Activated naive CD8-positive, alpha-beta T cell (primary cell): Measurements from ENCODE around the gene DRC3.

Source experiments
- H3K27ac Mint-ChIP-seq: one replicate; pipeline ENCODE4 v1.8.0; 2021; ENCODE audit warnings: mixed read lengths
- H3K27me3 Mint-ChIP-seq: one replicate; pipeline ENCODE4 v1.8.0; 2021; ENCODE audit warnings: mixed read lengths
- H3K36me3 Mint-ChIP-seq: one replicate; pipeline ENCODE4 v1.8.0; 2021; ENCODE audit warnings: mixed read lengths
- H3K4me1 Mint-ChIP-seq: one replicate; pipeline ENCODE4 v1.8.0; 2021; ENCODE audit warnings: low read depth, mixed read lengths
- H3K4me3 Mint-ChIP-seq: one replicate; pipeline ENCODE4 v1.8.0; 2021; ENCODE audit warnings: mild to moderate bottlenecking, mixed read lengths
- H3K9me3 Mint-ChIP-seq: one replicate; pipeline ENCODE4 v1.8.0; 2021; ENCODE audit warnings: low read depth, mixed read lengths

DRC3 gene

DNA sequence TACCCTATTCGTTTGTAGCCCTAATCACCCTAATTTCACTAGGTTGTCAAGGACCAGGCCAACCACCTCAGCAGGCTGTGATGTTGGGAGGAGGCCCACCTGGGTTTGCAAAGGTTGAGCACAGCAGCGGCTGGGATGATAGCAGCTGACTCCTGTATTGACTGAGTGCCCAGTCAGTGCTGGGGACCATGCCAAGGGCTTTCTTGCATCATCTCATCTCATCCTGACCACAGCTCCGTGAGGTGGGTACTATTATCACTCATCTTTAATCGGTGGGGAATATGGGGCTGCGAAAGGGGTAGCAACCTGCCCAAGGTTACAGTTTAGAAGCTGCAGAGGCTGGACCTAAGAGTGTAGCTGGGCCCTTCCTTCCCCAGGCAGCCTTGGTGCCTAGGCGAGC, 54.6 kb downstream of the DRC3 start:
- Mint-ChIP-seq H3K36me3 (peaks cover 6% of the 10 kb centered on the region), H3K27ac (no peak overlapping the region), H3K27me3 (no peaks in the 10 kb centered on the region), H3K9me3 (no peaks in the 10 kb centered on the region), H3K4me3 (no peak overlapping the region), H3K4me1 (peaks cover 17% of the 10 kb centered on the region)

DNA sequence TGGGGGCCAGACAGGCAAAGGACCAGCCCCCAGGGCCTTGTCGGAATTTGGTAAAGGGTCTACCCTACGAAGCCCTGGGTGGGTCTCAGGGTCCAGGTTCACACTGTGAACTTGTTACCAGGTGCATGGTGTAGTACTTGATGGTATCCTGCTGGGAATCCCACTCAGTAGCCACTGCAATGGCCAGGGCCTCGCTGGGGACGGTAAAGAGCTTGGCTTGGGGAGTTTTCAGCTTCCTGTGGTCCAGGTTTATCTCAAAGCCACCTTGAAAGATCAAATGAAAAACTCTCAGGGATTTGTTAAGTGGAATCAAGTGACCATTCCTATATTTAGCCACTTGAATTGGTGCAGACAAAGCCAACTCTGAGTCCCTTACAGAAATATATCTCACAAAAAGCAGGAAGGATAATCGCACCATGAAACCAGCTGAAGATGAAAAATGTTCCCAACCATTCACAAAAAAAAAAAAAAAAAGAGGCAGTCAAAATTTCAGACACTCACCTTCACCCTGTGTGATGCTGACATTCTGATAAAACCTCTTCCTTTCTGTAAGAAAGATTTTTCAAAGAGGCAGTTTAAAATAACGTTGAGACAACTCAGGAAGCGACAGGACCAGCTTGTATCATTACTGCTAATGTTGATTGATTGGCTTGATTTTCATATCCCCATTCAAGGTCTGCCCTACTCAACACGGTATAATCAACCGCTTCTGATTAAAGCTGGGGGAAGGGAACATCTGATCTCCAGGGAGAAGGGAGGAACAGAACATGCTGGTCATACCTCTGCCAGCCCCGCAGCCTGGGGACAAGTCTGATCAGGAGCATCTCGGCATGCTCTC, 55.7 kb downstream of the DRC3 start:
- Mint-ChIP-seq H3K36me3 (peaks cover 6% of the 10 kb centered on the region), H3K27me3 (no peaks in the 10 kb centered on the region), H3K4me3 (no peak overlapping the region), H3K4me1 (peaks cover 24% of the 10 kb centered on the region), H3K27ac (no peak overlapping the region), H3K9me3 (no peaks in the 10 kb centered on the region)

DNA sequence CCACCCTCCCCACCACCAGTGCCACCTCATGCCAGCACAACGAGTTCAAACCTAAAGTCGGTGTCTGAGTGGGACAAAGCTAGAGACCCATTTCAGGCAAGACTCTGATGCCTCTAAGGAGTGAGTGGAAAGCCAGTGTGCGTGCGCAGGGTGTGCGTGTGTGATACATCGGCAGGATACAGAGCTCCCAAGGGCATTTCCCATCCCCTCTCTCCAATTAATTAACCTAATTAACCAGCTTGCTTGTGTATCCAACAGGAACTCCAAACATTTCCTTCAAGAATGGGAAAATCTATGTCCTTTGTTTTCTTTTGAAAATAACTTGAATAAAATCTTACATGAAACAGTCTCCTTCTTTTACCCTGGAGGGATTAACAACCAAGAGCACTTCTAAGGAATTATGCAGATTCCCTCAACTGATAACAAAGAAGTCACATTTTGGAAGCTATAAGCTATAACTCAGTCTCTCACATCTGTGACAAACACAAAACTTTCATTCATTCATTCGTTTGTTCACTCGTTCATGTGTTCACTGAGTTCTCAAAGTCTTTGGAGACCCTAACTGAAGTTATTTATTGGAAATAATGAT, 56.4 kb downstream of the DRC3 start:
- Mint-ChIP-seq H3K4me1 (peaks cover 28% of the 10 kb centered on the region), H3K27ac (no peak overlapping the region), H3K27me3 (no peaks in the 10 kb centered on the region), H3K9me3 (no peaks in the 10 kb centered on the region), H3K36me3 (peaks cover 6% of the 10 kb centered on the region), H3K4me3 (no peak overlapping the region)

DNA sequence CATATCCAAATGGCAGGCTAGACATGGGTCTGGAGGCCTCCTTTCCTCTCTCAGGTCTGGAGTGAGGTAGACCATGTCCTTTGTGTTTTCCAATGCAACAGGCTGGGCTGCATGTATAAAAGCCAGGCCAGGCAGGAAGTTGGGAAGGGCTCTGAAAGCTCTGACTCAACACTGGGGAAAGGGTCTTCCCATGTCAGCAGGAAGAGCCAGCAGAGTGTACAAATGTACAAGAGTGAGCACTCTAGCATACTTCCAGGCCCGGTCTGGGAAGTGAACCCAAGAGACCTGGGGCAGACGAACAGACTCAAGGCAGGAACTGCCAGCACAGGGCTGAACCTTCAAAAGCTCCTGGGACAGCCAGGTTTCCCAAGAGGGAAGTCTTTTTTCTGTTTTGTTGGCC, 59.3 kb downstream of the DRC3 start:
- H3K27ac Mint-ChIP-seq: no peak overlapping the region
- peaks cover 16% of the 10 kb centered on the region for H3K4me1 Mint-ChIP-seq
- peaks cover 3% of the 10 kb centered on the region for H3K36me3 Mint-ChIP-seq
- H3K4me3 Mint-ChIP-seq: no peak overlapping the region
- no peaks in the 10 kb centered on the region for H3K9me3 Mint-ChIP-seq
- H3K27me3 Mint-ChIP-seq: no peaks in the 10 kb centered on the region

DNA sequence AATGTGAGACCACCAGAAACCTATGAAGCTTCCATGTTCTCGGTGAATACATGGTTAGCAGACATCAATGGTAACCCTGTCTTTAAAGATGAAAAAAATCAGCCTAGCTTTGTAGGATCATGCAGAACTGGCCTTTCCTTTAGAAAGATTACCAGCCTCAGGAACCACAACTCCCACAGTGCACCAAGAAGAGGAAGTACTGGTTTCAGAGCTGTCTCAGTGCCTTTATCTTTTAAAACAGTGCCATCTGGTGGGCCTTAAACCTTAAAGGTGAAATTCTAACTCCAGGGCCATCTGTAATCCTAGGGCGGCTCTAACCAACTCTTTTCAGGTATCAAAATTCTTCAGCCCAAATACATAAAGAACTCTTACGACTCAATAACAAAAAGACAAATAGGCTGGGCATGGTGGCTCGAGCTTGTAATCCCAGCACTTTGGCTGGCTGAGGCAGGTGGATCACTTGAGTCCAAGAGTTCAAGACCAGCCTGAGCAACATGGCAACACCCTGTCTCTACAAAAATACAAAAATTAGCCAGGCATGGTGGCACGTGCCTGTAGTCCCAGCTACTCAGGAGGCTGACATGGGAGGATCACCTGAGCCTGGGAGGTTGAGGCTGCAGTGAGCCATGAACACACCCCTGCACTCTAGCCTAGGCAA, 60.9 kb downstream of the DRC3 start:
- H3K4me3 Mint-ChIP-seq: no peak overlapping the region
- no peaks in the 10 kb centered on the region for H3K36me3 Mint-ChIP-seq
- H3K27ac Mint-ChIP-seq: peak overlapping the region; percentile 61
- H3K4me1 Mint-ChIP-seq: peaks cover 30% of the 10 kb centered on the region
- no peaks in the 10 kb centered on the region for H3K27me3 Mint-ChIP-seq
- H3K9me3 Mint-ChIP-seq: no peaks in the 10 kb centered on the region

DNA sequence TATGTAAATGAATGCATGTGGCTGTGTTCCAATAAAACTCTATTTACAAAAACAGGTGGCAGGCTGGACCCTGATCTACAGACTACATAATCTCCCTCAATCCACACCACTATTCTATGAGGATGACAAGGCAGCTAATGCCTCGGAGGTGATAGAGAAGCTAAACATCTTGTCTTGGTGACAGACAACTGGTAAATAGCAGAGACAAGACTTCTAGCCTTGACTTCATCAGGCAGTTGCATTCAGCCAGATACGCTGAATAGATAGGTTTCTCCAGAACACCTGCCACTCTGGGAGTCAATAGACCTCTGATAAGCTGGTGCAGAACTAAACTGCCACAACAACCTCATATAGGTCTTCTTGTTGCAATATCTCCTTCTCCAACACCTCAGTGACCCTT, 63.0 kb downstream of the DRC3 start:
- no peaks in the 10 kb centered on the region for H3K27me3 Mint-ChIP-seq
- no peak overlapping the region for H3K4me3 Mint-ChIP-seq
- H3K27ac Mint-ChIP-seq: no peak overlapping the region
- H3K36me3 Mint-ChIP-seq: no peaks in the 10 kb centered on the region
- H3K9me3 Mint-ChIP-seq: no peaks in the 10 kb centered on the region
- H3K4me1 Mint-ChIP-seq: peaks cover 39% of the 10 kb centered on the region

DNA sequence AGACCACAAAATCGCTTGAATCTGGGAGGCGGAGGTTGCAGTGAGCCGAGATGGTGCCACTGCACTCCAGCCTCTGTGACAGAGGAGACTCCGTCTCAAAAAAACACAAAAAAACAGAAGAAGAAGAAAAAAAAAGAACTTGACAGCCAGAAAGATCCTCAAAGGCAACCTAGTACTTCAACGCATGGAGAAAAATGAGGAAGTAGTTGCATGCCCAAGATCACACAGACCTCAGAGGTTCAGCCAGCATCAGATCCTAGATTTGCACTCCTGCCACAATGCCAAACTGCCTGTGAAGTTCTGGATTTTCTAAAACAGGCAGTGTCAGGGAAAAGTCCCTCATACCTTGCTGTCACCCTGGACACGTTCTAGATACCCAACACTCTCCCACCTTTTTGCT, 64.8 kb downstream of the DRC3 start:
- H3K4me1 Mint-ChIP-seq: peaks cover 55% of the 10 kb centered on the region
- H3K36me3 Mint-ChIP-seq: no peaks in the 10 kb centered on the region
- no peaks in the 10 kb centered on the region for H3K27me3 Mint-ChIP-seq
- peak overlapping the region; percentile 97 for H3K4me3 Mint-ChIP-seq
- no peaks in the 10 kb centered on the region for H3K9me3 Mint-ChIP-seq
- peak overlapping the region; percentile 95 for H3K27ac Mint-ChIP-seq

DNA sequence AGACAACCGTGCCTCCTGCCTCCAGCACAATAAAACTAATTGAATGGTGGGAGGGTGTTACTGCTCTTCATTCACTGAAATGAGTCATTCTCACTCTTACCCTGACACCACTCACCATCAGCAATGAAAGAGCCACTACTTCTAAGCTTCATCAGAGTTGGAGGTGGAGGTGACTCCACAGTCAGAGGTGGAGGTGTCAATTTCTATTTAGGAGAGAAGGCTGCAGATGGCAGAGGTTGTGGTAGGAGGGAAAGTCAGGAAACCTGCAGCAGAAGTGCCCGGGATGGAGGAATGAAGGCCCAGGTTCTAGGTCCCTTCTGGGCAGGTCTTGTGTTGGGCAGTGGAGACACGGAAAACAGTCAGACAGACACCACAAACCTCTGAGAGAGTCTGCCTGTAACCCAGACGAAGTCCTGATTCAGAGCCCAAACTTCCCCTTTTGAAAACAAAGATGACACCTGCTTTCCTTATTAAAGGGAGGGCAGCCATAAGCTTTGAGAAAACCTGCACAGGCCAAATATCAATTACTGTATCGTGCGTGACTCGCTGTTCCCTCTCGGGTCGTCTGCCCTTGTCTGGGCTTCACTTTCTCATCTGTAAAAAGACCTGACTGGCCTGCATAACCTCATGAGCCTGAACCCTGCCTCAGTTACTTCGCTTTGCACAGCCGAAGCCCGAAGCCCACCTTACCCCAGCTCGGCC, 65.6 kb downstream of the DRC3 start:
- H3K9me3 Mint-ChIP-seq: no peaks in the 10 kb centered on the region
- no peaks in the 10 kb centered on the region for H3K27me3 Mint-ChIP-seq
- peaks cover 54% of the 10 kb centered on the region for H3K4me1 Mint-ChIP-seq
- H3K4me3 Mint-ChIP-seq: peak overlapping the region; percentile 97
- H3K27ac Mint-ChIP-seq: peak overlapping the region; percentile 95
- no peaks in the 10 kb centered on the region for H3K36me3 Mint-ChIP-seq

DNA sequence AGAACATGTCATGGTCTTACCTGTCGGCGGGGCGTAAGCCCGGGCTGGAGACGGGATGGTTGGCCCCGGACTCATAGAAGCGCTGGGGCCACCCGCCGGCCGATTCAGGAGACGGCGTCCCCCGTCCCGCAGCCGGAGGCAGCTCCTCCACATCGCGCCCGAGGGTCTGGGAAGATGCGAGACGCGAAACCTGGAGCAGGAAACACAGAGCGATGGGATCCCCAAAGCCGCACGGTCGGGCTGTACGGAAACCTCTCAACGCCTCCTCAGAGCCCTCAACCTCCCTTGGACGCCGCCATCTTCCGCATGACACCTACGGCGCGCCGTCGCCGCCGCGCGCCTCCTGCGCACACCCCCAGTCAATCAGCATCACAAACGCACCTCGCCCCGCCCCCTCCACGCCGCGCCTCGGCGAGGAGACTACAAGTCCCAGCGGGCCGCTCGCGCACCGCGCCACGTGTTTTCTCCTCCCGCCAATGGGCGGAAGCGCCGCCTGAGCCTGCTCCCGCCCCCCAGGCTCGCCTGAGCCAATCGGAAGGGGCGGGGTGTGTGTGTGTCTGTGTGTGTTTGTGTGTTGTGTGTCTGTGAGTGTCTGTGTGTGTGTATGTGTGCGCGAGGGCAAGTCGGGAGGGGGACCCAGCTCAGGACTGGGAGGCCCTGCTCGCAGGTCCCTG, 66.3 kb downstream of the DRC3 start, which contains the start of the genes ATPAF2 and GID4:
Gene ATPAF2 (minus strand): TSS at position 308 of the 674 bp plus-strand sequence. CDS start 155 bp downstream, at position 153.
Gene GID4 (plus strand): TSS at position 548 of the 674 bp plus-strand sequence. CDS start 57 bp downstream, at position 605.
- H3K36me3 Mint-ChIP-seq: no peaks in the 10 kb centered on the region
- peak within 1 kb of the TSS; percentile 97 for H3K4me3 Mint-ChIP-seq
- H3K4me1 Mint-ChIP-seq: peaks cover 50% of the 10 kb centered on the region
- H3K27ac Mint-ChIP-seq: peak within 1 kb of the TSS; percentile 95
- no peaks in the 10 kb centered on the region for H3K9me3 Mint-ChIP-seq
- no peaks in the 10 kb centered on the region for H3K27me3 Mint-ChIP-seq

DNA sequence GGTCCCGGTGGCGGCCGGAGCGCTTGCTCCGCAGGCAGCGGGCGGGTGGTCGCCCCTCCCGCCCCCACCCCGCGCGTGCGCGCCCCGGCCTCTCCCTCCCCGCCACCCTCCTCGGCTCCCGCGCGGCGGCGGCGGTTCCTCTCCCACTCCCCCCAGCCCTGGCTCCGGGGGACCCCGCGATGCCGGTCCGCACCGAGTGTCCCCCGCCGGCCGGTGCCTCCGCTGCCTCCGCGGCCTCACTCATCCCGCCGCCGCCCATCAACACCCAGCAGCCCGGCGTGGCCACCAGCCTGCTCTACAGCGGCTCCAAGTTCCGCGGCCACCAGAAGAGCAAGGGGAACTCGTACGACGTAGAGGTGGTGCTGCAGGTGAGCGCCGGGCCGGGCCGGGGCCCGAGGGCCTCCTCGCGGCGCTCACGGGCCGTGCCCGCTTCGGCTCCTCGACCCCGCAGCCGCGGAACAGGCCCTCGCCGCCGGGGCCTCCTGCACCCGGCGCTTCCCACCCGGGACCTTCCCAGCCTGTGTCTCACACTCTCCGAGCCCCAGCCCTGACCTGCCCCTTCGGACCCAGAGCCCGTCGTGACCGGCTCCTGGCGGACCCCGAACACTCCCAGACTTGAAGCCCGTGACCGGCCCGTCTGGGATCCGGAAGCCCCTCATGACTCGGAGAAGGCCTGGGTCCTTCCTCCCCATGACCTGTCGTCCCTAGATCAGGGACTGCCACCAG, 67.0 kb downstream of the DRC3 start:
- H3K4me1 Mint-ChIP-seq: peaks cover 50% of the 10 kb centered on the region
- no peaks in the 10 kb centered on the region for H3K27me3 Mint-ChIP-seq
- peak overlapping the region; percentile 87 for H3K27ac Mint-ChIP-seq
- peaks cover 2% of the 10 kb centered on the region for H3K36me3 Mint-ChIP-seq
- H3K4me3 Mint-ChIP-seq: peak overlapping the region; percentile 97
- no peaks in the 10 kb centered on the region for H3K9me3 Mint-ChIP-seq

DNA sequence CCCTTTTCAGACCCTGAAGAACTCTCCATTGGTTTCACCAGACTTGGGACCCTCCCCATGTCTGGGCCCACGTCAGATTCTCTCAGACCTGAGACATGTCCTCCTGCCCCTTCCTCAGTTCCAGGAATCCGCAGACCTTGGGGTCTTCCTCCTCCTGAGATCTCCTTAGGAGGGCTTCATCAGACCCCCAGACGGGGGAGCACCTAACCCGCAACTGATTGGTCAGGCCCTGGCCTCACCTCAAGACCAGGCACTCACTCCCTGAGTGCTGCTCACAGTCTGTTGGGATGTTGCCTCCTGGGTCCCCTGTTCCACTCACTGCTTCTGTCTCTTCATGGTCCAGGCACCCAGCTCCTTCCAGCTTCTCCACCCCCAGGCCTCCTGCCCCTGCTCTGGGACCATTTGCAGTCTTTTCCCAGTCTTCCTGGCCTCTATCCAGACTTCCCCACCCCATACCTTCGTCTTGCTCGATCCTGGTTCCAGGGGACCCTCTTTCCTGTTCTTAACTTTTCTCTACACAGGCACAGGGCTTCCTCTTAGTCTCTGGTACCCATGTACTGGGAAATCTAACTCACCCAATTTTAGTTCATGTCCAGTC, 67.7 kb downstream of the DRC3 start:
- H3K36me3 Mint-ChIP-seq: peaks cover 3% of the 10 kb centered on the region
- peak overlapping the region; percentile 91 for H3K4me3 Mint-ChIP-seq
- no peaks in the 10 kb centered on the region for H3K27me3 Mint-ChIP-seq
- H3K27ac Mint-ChIP-seq: peak overlapping the region; percentile 87
- H3K4me1 Mint-ChIP-seq: peaks cover 48% of the 10 kb centered on the region
- H3K9me3 Mint-ChIP-seq: no peaks in the 10 kb centered on the region

DNA sequence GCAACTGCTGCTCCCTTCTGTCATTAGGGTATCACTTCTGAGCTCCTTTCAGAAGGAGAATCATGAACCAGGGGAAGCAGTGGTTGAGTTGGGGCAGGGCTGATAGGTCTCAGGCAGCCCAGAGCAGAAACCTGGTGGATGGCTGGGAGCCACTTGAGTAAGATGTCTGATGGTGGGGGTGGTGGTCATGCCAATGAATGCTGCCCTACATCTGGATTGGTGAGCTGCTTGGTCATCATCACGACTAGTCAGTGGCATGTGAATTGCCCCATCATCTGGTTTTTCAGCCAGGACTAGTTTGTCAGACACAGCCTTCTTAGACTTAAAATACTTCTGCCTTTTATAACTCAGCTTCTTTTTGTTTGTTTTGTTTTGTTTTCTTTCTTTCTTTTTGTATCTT, 69.1 kb downstream of the DRC3 start:
- H3K9me3 Mint-ChIP-seq: no peaks in the 10 kb centered on the region
- H3K4me3 Mint-ChIP-seq: peak overlapping the region; percentile 91
- peaks cover 45% of the 10 kb centered on the region for H3K4me1 Mint-ChIP-seq
- peaks cover 3% of the 10 kb centered on the region for H3K36me3 Mint-ChIP-seq
- H3K27me3 Mint-ChIP-seq: no peaks in the 10 kb centered on the region
- peak overlapping the region; percentile 74 for H3K27ac Mint-ChIP-seq

DNA sequence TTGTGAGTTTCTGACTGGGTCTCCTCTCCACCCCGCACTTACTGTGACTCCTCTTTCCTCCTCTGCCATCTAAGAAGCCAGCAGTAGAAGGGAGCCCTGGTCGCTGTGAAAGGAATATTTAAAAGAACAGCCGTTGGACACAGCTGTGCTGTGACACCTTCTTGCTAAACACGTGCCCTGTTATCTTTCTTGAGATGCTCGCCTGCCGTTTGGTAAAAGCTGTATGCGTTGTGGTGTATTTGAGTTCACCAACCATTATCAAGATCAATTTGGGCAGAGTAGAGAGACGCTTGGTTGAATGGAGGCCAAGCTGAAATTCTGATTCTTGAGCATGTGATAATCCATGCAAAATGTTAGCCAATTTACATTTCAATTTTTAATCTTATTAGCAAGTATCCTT, 70.3 kb downstream of the DRC3 start:
- no peak overlapping the region for H3K27ac Mint-ChIP-seq

More for the DNA sequence above, 70.3 kb downstream of the DRC3 start:
- H3K36me3 Mint-ChIP-seq: peaks cover 5% of the 10 kb centered on the region
- H3K9me3 Mint-ChIP-seq: no peaks in the 10 kb centered on the region
- peaks cover 35% of the 10 kb centered on the region for H3K4me1 Mint-ChIP-seq
- no peaks in the 10 kb centered on the region for H3K27me3 Mint-ChIP-seq
- no peak overlapping the region for H3K4me3 Mint-ChIP-seq
